Measurements from ENCODE around the gene NLGN1.

Gene NLGN1

GRCh38 chr3:173644086-173645082, 246.8 kb downstream of the NLGN1 start:
- DNase-seq, result no peak

- no peak for DNase-seq
Observed at GRCh38 chr3:173650596-173650995, 253.1 kb downstream of the NLGN1 start.

- no peak for DNase-seq
Observed at GRCh38 chr3:173652093-173652492, 254.5 kb downstream of the NLGN1 start.

- DNase-seq, result no peak
Observed at GRCh38 chr3:173653781-173654180, 256.2 kb downstream of the NLGN1 start.

GRCh38 chr3:173659972-173660371, 262.4 kb downstream of the NLGN1 start:
- DNase-seq, result no peak

- no peak for DNase-seq
Observed at GRCh38 chr3:173660645-173661299, 263.2 kb downstream of the NLGN1 start.

GRCh38 chr3:173663696-173664111, 266.2 kb downstream of the NLGN1 start:
- DNase-seq, result no peak

- DNase-seq, result no peak
Observed at GRCh38 chr3:173676094-173676493, 278.6 kb downstream of the NLGN1 start.

GRCh38 chr3:173681188-173681678, 283.7 kb downstream of the NLGN1 start:
- DNase-seq, result no peak

GRCh38 chr3:173685456-173685855, 287.9 kb downstream of the NLGN1 start:
- DNase-seq, result no peak

GRCh38 chr3:173688216-173688842, 290.8 kb downstream of the NLGN1 start:
- DNase-seq, result no peak

- no peak for DNase-seq
Observed at GRCh38 chr3:173690542-173691180, 293.1 kb downstream of the NLGN1 start.

- DNase-seq, result no peak
Observed at GRCh38 chr3:173699353-173699752, 301.8 kb downstream of the NLGN1 start.

GRCh38 chr3:173700336-173700735, 302.8 kb downstream of the NLGN1 start:
- no peak for DNase-seq

- DNase-seq, result no peak
Observed at GRCh38 chr3:173702561-173702960, 305.0 kb downstream of the NLGN1 start.

- DNase-seq, result no peak
Observed at GRCh38 chr3:173703771-173704170, 306.2 kb downstream of the NLGN1 start.

- DNase-seq, result no peak
Observed at GRCh38 chr3:173706630-173707029, 309.1 kb downstream of the NLGN1 start.

- DNase-seq, result no peak
Observed at GRCh38 chr3:173708191-173708590, 310.6 kb downstream of the NLGN1 start.

GRCh38 chr3:173709026-173709425, 311.5 kb downstream of the NLGN1 start:
- no peak for DNase-seq

GRCh38 chr3:173711619-173712018, 314.1 kb downstream of the NLGN1 start:
- no peak for DNase-seq

GRCh38 chr3:173719585-173719984, 322.0 kb downstream of the NLGN1 start:
- no peak for DNase-seq

- DNase-seq, result no peak
Observed at GRCh38 chr3:173725507-173725906, 328.0 kb downstream of the NLGN1 start.

GRCh38 chr3:173730391-173730790, 332.8 kb downstream of the NLGN1 start:
- DNase-seq, result no peak
